Fibroblast of lung (primary cell): ENCODE results near the gene GUCY2C. TPM values are rescaled to one million over a fixed set of nuclear protein-coding genes. Genes with fewer than 3 reads are reported as not detected.

Experiments used
- DNase-seq, 2 donors: peaks; one replicate each; pipeline versions ENCODE4 v3.0.0 to v3.0.0-alpha.2; 2010; ENCODE audit warnings: low read depth in 2 of 2
- H2AFZ ChIP-seq: 2 replicates; pipeline ENCODE4 v1.5.1; 2012; ENCODE audit warnings: low read length, control low read depth, inconsistent platforms
- H3K27ac ChIP-seq: 2 replicates; pipeline ENCODE4 v1.5.1; 2011; ENCODE audit warnings: low read length, control low read depth; ENCODE audit not compliant: insufficient read depth
- H3K27me3 ChIP-seq: 2 replicates; pipeline ENCODE4 v1.5.1; 2011; ENCODE audit warnings: mild to moderate bottlenecking, low read length; ENCODE audit not compliant: control insufficient read depth, insufficient read depth
- H3K36me3 ChIP-seq: 2 replicates; pipeline ENCODE4 v1.5.1; 2011; ENCODE audit warnings: low read length; ENCODE audit not compliant: control insufficient read depth, insufficient read depth
- H3K4me1 ChIP-seq: 2 replicates; pipeline ENCODE4 v1.5.1; 2011; ENCODE audit warnings: low read length; ENCODE audit not compliant: control insufficient read depth, insufficient read depth; ENCODE audit errors: extremely low read depth
- H3K4me2 ChIP-seq: 2 replicates; pipeline ENCODE4 v1.5.1; 2011; ENCODE audit warnings: low read length, control low read depth; ENCODE audit not compliant: insufficient read depth; ENCODE audit errors: extremely low read depth
- H3K4me3 ChIP-seq, 4 experiments: fragments of 200-600 bp in 1 of 4; sonication (generic) in 1 of 4; replicated peaks in 1 of 4; 2 replicates each; pipeline ENCODE4 v1.5.1; 2011 to 2016; ENCODE audit warnings: low read length in 4 of 4, low read depth in 3 of 4, mild to moderate bottlenecking in 3 of 4, control low read depth in 2 of 4, inconsistent platforms in 1 of 4, mixed read lengths in 1 of 4; ENCODE audit not compliant: insufficient read depth in 1 of 4; ENCODE audit errors: control extremely low read depth in 1 of 4
- H3K79me2 ChIP-seq: 2 replicates; pipeline ENCODE4 v1.5.1; 2012; ENCODE audit warnings: mild to moderate bottlenecking, low read length, inconsistent platforms; ENCODE audit not compliant: control insufficient read depth, insufficient read depth
- H3K9ac ChIP-seq: 2 replicates; pipeline ENCODE4 v1.5.1; 2011; ENCODE audit warnings: mild to moderate bottlenecking, low read length, control low read depth; ENCODE audit not compliant: insufficient read depth
- H3K9me3 ChIP-seq: 2 replicates; pipeline ENCODE4 v1.5.1; 2012; ENCODE audit warnings: low read depth, low read length; ENCODE audit not compliant: control insufficient read depth, insufficient read depth
- H4K20me1 ChIP-seq: 2 replicates; pipeline ENCODE4 v1.5.1; 2011; ENCODE audit warnings: low read length; ENCODE audit not compliant: control insufficient read depth, insufficient read depth; ENCODE audit errors: extremely low read depth
- EZH2 ChIP-seq: IDR thresholded peaks from 2 replicates; pipeline ENCODE4 v1.5.1; 2012; ENCODE audit warnings: low read length, control low read depth, mild to moderate bottlenecking; ENCODE audit errors: missing control alignments
- polyA plus RNA-seq, 2 donors: library from polyadenylated mRNA; depleted of rRNA in 1 of 2; stranded (reverse) in 1 of 2; unstranded in 1 of 2; fragments of >200 nt; gene quantifications; 2 replicates each; pipeline ENCODE4 v1.2.1, GENCODE V29; 2011 to 2012; ENCODE audit warnings: missing spikeins in 1 of 2
- total RNA-seq: library from RNA; depleted of rRNA; stranded (reverse); fragments of >200 nt; gene quantifications from 2 replicates; pipeline ENCODE4 v1.2.1, GENCODE V29; 2014
- TF ChIP-seq, protein P1 (sequence below), 2 donors: IDR thresholded peaks in 1 of 2; conservative IDR thresholded peaks in 1 of 2; 1 replicate in 1 of 2; 2 replicates in 1 of 2; pipeline ENCODE4 v1.5.1; 2011 to 2012; ENCODE audit warnings: low read length in 2 of 2, control low read depth in 1 of 2, inconsistent platforms in 1 of 2, low read depth in 1 of 2, mild to moderate bottlenecking in 1 of 2

Gene GUCY2C
- total and polyA plus RNA-seq, 2 donors (not counting 1 experiment from before 2014, with no cell fraction given), result 0.02 TPM; not detected in 1

DNA sequence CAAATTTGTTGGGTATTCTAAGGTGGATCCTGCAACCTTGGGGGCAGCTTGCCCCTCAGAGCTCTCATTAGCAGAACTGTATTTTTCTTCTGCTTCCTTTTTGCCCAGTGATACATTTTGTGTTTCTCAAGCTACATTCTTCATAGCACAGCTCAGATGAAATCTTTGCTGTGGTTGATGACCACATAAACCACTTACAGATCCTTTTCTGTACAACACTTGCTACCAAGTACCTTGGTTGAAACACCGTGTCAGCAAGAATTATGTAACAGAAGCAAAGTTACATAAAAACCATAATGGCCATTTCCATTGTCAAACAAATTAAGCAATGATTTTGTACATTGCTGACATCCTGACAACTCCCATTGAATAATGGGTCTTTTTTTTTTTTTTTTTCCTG lies 119.1 kb downstream of the GUCY2C start:
- DNase-seq, result peak in 1 of 2 donors; percentile 66
- Histone ChIP-seq H3K36me3 (no peaks in the 10 kb centered on the region), H3K9ac (no peak overlapping the region)

GRCh38 chr12:14576896-14577295 lies 119.5 kb downstream of the GUCY2C start:
- Histone ChIP-seq H2AFZ (no peak overlapping the region), H3K4me3 (no peak overlapping the region), H4K20me1 (no peaks in the 10 kb centered on the region), H3K27me3 (no peaks in the 10 kb centered on the region), H3K36me3 (no peaks in the 10 kb centered on the region), H3K79me2 (no peaks in the 10 kb centered on the region), H3K27ac (no peak overlapping the region), H3K4me2 (no peak overlapping the region), H3K9ac (no peak overlapping the region), H3K4me1 (no peaks in the 10 kb centered on the region), H3K9me3 (no peaks in the 10 kb centered on the region)
- DNase-seq, result no peak
- TF ChIP-seq, protein P1, sequence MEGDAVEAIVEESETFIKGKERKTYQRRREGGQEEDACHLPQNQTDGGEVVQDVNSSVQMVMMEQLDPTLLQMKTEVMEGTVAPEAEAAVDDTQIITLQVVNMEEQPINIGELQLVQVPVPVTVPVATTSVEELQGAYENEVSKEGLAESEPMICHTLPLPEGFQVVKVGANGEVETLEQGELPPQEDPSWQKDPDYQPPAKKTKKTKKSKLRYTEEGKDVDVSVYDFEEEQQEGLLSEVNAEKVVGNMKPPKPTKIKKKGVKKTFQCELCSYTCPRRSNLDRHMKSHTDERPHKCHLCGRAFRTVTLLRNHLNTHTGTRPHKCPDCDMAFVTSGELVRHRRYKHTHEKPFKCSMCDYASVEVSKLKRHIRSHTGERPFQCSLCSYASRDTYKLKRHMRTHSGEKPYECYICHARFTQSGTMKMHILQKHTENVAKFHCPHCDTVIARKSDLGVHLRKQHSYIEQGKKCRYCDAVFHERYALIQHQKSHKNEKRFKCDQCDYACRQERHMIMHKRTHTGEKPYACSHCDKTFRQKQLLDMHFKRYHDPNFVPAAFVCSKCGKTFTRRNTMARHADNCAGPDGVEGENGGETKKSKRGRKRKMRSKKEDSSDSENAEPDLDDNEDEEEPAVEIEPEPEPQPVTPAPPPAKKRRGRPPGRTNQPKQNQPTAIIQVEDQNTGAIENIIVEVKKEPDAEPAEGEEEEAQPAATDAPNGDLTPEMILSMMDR (conservative IDR thresholded peaks at IDR 0.05 in 1 of 2, IDR thresholded peaks at IDR 0.05 in 1 of 2; ENCODE audit: low read depth in 1 of 2, low read length in 2 of 2), result no peak
- no peak for TF ChIP-seq EZH2

More for the DNA sequence above, 119.1 kb downstream of the GUCY2C start:
- Histone ChIP-seq H3K9me3 (no peaks in the 10 kb centered on the region), H3K79me2 (no peaks in the 10 kb centered on the region), H3K4me2 (no peak overlapping the region), H2AFZ (no peak overlapping the region), H3K4me1 (no peaks in the 10 kb centered on the region), H3K27ac (no peak overlapping the region), H3K4me3 (no peak overlapping the region), H4K20me1 (no peaks in the 10 kb centered on the region), H3K27me3 (no peaks in the 10 kb centered on the region)
- no peak for TF ChIP-seq EZH2
- TF ChIP-seq, protein P1 (conservative IDR thresholded peaks at IDR 0.05 in 1 of 2, IDR thresholded peaks at IDR 0.05 in 1 of 2; ENCODE audit: low read depth in 1 of 2, low read length in 2 of 2), result no peak

- Histone ChIP-seq H4K20me1 (no peaks in the 10 kb centered on the region), H2AFZ (no peak overlapping the region), H3K4me2 (no peak overlapping the region), H3K9ac (no peak overlapping the region), H3K36me3 (no peaks in the 10 kb centered on the region), H3K79me2 (no peaks in the 10 kb centered on the region), H3K27me3 (no peaks in the 10 kb centered on the region), H3K9me3 (no peaks in the 10 kb centered on the region), H3K4me1 (no peaks in the 10 kb centered on the region), H3K4me3 (no peak overlapping the region), H3K27ac (no peak overlapping the region)
- DNase-seq, result no peak
- TF ChIP-seq, protein P1 (conservative IDR thresholded peaks at IDR 0.05 in 1 of 2, IDR thresholded peaks at IDR 0.05 in 1 of 2; ENCODE audit: low read depth in 1 of 2, low read length in 2 of 2), result no peak
- no peak for TF ChIP-seq EZH2
Measured at GRCh38 chr12:14575585-14575984, 120.8 kb downstream of the GUCY2C start.
